ENCODE measurements around the gene S100G.

Gene S100G

GRCh38 chrX:16661495-16661894 lies 11.5 kb downstream of the S100G start:
- no peak for DNase-seq (ENCODE audit: extremely low read depth, low read depth)
- H3K4me3 ChIP-seq (replicated peaks; ENCODE audit: low read depth, low read length), result no peak overlapping the region
- TF ChIP-seq, protein P1, sequence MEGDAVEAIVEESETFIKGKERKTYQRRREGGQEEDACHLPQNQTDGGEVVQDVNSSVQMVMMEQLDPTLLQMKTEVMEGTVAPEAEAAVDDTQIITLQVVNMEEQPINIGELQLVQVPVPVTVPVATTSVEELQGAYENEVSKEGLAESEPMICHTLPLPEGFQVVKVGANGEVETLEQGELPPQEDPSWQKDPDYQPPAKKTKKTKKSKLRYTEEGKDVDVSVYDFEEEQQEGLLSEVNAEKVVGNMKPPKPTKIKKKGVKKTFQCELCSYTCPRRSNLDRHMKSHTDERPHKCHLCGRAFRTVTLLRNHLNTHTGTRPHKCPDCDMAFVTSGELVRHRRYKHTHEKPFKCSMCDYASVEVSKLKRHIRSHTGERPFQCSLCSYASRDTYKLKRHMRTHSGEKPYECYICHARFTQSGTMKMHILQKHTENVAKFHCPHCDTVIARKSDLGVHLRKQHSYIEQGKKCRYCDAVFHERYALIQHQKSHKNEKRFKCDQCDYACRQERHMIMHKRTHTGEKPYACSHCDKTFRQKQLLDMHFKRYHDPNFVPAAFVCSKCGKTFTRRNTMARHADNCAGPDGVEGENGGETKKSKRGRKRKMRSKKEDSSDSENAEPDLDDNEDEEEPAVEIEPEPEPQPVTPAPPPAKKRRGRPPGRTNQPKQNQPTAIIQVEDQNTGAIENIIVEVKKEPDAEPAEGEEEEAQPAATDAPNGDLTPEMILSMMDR (IDR thresholded peaks at IDR 0.05; ENCODE audit: low read depth, low read length, missing control alignments), result no peak

DNA sequence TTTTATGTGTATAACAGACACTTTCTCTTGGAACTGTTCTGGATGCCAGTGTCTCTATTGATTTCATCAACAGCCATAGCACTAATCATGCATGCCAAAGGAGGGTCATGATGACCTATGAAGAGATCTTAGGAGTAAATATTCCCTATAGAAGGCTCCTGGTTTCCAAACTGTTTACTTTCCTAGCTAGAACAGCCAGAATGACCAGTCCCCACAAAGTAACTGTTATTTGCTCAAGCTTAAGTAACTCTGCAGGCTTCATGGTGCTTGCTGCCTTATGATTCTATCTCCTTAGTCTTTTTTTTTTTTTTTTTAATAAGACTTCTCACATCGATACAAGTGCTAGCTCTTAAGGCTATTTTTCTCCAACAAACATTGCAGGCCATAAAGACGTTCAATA lies 12.4 kb downstream of the S100G start:
- DNase-seq (ENCODE audit: extremely low read depth, low read depth), result no peak
- TF ChIP-seq, protein P1 (IDR thresholded peaks at IDR 0.05; ENCODE audit: low read depth, low read length, missing control alignments), result no peak

GRCh38 chrX:16664074-16664473 lies 14.1 kb downstream of the S100G start:
- DNase-seq (ENCODE audit: extremely low read depth, low read depth), result no peak
- H3K4me3 ChIP-seq (replicated peaks; ENCODE audit: low read depth, low read length), result no peak overlapping the region
- TF ChIP-seq, protein P1 (IDR thresholded peaks at IDR 0.05; ENCODE audit: low read depth, low read length, missing control alignments), result no peak

More for the DNA sequence above, 12.4 kb downstream of the S100G start:
- no peak overlapping the region for H3K4me3 ChIP-seq (replicated peaks; ENCODE audit: low read depth, low read length)

DNA sequence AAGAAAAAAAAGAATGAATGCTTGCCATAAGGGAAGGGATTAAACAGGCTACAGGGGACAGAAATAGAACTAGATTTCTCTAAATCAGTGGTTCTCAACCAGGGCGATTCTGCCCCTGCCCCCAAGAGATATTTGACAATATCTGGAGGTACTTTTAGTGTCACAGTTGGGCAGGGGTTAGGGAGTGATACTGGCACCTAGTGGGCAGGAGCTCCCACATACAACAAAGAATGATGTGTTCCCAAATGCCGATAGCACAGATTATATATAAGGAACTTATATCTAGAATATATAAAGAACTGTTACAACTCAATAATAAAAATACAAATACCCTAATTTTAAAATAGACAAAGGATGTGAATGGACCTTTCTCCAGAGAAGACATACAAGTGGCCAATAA lies 14.7 kb downstream of the S100G start:
- DNase-seq (ENCODE audit: extremely low read depth, low read depth), result no peak
- TF ChIP-seq, protein P1 (IDR thresholded peaks at IDR 0.05; ENCODE audit: low read depth, low read length, missing control alignments), result no peak
- H3K4me3 ChIP-seq (replicated peaks; ENCODE audit: low read depth, low read length), result no peak overlapping the region

- no peak overlapping the region for H3K4me3 ChIP-seq (replicated peaks; ENCODE audit: low read depth, low read length)
- peak; percentile 55 for DNase-seq (ENCODE audit: extremely low read depth, low read depth)
- TF ChIP-seq, protein P1 (IDR thresholded peaks at IDR 0.05; ENCODE audit: low read depth, low read length, missing control alignments), result no peak
Measured at GRCh38 chrX:16665089-16665488, 15.1 kb downstream of the S100G start.

DNA sequence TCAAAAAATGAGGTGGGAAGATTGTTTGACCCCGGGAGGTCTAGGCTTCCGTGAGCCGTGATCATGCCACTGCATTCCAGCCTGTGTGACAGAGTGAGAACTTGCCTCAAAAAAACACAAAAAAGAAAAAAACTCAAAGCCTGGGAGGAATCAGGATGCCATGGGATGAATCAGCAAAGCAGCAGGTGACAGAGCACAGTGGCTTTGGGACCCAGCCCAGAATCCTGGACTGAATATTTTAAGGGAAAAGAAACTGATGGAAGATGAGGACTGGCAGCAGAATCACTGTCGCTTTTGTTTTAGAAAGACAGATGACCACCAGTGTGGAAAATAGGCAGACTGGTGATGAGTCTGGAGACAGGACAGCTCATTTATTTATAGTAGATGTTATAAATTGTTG lies 16.6 kb downstream of the S100G start:
- TF ChIP-seq, protein P1 (IDR thresholded peaks at IDR 0.05; ENCODE audit: low read depth, low read length, missing control alignments), result no peak
- H3K4me3 ChIP-seq (replicated peaks; ENCODE audit: low read depth, low read length), result no peak overlapping the region
- DNase-seq (ENCODE audit: extremely low read depth, low read depth), result no peak

- DNase-seq (ENCODE audit: extremely low read depth, low read depth), result no peak
- TF ChIP-seq, protein P1 (IDR thresholded peaks at IDR 0.05; ENCODE audit: low read depth, low read length, missing control alignments), result no peak
- H3K4me3 ChIP-seq (replicated peaks; ENCODE audit: low read depth, low read length), result no peak overlapping the region
Measured at GRCh38 chrX:16671005-16671404, 21.0 kb downstream of the S100G start.

All from HFF-Myc (cell line).